Non-pigmented ciliary epithelial cell (primary cell): Measurements from ENCODE around the gene PHF11.

ENCODE experiments used
- DNase-seq: peaks from one replicate; pipeline ENCODE4 v3.0.0-alpha.2; 2010; ENCODE audit warnings: low read depth

Gene PHF11

DNA sequence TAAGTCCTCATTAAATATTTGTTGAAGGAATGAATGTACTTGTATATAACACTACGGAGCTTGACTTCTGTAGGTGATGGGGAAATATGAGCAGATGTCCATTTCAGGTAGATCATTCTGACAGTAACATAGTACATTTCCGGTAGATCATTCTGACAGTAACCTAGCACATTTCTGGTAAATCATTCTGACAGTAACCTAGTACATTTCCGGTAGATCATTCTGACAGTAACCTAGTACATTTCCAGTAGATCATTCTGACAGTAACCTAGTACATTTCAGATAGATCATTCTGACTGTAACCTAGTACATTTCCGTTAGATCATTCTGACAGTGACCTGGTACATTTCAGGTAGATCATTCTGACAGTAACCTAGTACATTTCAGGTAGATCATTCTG, 2.5 kb downstream of the PHF11 start:
- DNase-seq = no peak

DNA sequence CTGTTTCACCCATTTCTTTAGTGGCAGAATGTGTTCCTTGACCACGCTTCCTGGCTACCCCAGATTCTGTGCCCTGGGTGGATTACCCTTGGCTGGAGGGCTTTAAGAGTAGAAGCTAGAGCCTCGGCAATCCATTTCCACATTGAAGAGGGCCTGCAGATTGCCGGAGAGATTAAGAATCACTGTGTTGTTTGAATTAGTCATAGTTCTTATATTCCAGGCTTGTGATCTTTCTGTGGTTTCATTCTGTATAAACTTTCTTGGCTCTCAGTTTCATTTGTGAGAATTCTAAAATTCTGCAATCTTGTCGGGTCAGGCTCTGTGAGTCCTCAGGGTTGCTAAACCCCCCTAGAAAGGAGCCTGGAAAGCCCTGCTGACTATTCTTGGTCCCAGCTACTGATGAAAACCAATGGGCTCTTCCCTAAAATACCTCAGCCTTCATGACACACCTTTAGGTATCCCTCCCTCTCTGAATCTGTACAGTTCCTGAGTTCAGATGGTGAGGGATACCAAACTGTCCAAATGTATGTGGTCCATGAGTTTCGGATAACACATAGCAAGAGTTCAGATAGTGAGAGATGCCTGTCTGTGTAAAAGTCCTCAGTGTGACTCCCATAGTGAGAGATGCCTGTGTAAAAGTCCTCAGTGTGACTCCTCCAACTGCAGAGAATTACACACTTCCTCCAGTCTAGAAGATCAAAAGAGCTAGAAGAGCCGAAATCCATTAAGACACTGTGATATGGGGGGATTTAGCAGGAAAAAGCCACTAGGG, 4.3 kb downstream of the PHF11 start:
- peak; percentile 49 for DNase-seq

- no peak for DNase-seq
Measured at GRCh38 chr13:49502954-49503353, 7.2 kb downstream of the PHF11 start.

- DNase-seq = no peak
Measured at GRCh38 chr13:49503951-49504350, 8.2 kb downstream of the PHF11 start.

- DNase-seq = no peak
Measured at GRCh38 chr13:49512578-49512977, 16.8 kb downstream of the PHF11 start.

GRCh38 chr13:49516467-49516866, 20.7 kb downstream of the PHF11 start:
- no peak for DNase-seq

GRCh38 chr13:49517461-49517860, 21.7 kb downstream of the PHF11 start:
- DNase-seq = no peak

DNA sequence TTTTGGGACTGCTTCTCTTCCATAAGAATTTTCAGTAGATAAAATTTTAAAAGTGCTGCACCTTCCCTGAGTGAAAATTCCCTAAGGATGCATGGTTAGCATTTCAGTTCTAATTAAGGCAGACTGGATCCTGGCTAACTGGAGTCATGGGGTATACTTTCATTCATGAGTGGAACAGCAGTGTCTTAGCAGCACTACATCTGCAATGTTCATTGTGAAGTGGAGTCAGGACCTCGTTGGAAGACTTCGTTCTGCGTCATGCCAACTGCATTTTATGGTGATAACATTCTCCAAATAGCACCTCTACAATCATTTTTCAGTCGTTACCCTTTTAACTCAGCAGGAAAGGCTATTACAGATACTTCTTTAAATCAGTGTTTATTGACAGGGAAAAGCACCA, 25.5 kb downstream of the PHF11 start:
- no peak for DNase-seq

GRCh38 chr13:49524740-49525501, 29.2 kb downstream of the PHF11 start:
- no peak for DNase-seq

DNA sequence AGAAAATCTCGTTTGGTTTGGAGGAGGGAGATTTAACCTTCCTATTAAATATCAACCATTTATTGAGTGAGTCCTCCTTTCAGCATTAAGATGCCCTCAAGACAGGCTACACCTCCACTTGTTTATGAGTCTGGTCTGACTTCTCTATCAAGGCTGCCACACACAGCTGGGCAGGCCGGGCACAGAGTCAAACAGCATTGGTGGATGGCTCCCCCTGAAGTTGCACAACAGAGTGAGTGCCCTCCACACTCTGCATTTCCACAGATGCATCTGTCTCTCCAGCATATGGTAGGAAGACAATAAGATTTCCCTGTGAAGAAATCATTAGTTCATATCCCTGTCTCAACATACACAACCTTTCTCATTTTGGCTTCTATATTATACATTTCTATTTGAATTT, 31.4 kb downstream of the PHF11 start:
- DNase-seq = no peak

- no peak for DNase-seq
Measured at GRCh38 chr13:49528161-49528560, 32.4 kb downstream of the PHF11 start.

- no peak for DNase-seq
Measured at GRCh38 chr13:49530457-49530856, 34.7 kb downstream of the PHF11 start.

- DNase-seq = no peak
Measured at GRCh38 chr13:49532593-49532992, 36.8 kb downstream of the PHF11 start.

DNA sequence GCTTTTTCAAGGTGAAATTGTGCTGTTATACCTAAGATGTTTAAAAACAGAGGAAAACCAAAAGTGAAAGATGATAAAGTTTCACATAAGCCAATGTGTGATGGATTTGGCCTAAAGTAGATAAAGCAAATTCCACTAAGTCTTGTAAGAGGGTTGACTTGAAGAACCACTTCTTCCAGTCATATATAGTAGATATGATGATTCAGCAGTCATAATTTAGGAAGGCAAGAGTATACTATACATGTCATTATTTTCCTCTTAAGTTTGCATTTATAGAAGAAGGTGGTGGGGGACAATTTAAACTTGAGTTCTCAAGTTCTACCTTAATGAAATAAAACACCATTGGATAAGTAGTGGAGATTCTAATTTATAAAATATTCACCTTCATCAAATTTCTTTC, 37.3 kb downstream of the PHF11 start:
- DNase-seq = no peak

GRCh38 chr13:49533591-49534269, 38.0 kb downstream of the PHF11 start:
- no peak for DNase-seq

- no peak for DNase-seq
Measured at GRCh38 chr13:49536144-49536873, 40.6 kb downstream of the PHF11 start.

DNA sequence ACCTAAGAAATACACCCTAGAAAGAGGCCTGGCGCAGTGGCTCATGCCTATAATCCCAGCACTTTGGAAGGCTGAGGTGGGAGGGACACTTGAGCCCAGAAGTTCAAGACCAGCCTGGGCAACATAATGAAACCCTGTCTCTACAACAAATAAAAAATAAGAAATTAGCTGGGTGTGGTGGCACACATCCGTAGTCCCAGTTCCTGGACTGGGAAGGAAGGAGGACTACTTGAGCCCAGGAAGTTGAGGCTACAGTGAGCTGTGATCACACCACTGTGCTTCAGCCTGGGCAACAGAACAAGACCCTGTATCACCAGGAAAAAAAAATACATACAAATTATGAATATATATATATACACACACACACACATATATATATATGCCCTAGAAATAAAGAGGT, 42.7 kb downstream of the PHF11 start:
- DNase-seq = no peak

DNA sequence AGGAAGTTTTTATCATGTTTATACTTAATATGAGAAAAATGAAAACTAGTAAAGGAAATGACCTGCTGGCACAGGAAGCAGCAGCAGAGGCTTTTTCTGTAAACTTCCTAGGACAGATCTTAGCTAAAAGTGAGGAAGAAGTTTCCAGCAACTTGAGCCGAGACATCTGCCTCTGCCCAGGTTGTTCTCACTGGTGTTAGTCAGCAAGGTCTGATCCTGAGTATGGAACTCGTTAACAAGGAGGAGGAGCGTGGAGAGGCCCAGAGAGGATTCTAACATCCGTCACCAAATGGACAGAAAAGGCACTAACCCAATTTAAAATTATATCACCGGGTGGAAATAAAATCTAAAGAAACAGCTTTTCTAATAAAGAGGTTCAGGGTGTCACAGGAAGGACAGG, 43.6 kb downstream of the PHF11 start:
- DNase-seq = no peak

GRCh38 chr13:49539746-49540145, 44.0 kb downstream of the PHF11 start:
- DNase-seq = no peak

DNA sequence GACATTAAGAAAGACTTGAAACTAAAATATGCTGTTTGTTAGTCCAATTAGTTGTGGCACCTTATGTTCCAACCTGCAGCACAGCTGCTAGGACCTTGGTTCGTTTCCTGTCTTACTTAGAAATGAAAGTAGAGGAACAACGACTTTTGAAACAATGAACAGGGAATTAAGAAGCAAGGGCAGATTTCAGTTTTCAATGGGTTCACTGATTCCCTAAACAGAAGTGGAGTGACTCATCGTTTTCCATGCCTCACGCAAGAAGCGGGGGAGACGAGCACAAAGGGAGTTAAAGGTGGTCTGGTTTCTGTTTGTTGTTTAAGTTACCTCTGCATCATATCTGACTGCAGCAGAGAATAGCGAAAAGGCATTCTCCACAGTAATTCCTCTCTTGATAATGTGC, 44.8 kb downstream of the PHF11 start:
- DNase-seq = peak; percentile 30

- no peak for DNase-seq
Measured at GRCh38 chr13:49543656-49544055, 47.9 kb downstream of the PHF11 start.

DNA sequence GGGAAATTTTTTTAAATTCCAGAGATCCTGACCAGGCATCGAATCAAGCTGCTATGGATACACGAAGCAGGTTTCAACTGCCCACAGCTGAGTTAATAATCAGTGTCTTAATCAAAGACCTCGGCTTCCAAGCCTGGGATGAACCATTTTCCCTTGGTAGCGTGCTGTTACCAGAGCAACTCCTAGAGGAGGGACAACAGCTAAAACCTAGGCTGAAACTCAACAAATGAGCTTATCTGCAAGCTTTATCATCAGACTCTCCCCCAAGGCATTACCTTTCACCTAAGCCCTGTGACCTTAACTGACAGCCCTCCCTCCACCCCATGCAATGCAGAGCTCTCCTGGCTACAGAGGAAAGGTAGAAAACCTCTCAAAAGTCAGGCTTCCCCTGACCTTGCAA, 49.9 kb downstream of the PHF11 start:
- no peak for DNase-seq
